Measurements from ENCODE around the gene ADGRG2. TPM values are rescaled to one million over a fixed set of nuclear protein-coding genes. Genes with fewer than 3 reads are reported as not detected.

The ADGRG2 gene
- total RNA-seq, 1 donor from 2014 or later, result 1.8 TPM

DNA sequence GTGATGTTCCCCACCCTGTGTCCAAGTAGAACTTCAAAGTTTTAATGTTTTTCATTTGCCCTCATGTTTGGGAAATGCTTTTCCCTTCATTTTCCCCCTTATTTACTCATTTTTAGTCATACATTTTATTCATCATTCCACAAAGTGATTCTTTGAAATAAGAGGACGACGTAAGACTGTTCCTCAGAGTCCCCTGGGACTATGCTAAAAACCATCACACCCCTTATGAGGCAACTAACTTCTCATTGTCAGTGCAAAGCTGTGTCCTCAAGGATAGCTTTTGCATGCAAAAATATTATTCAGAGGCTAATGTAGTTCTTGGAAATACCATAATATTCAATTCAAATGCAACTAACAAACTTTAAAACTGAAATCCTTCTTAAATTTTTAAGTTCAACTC lies 14.8 kb upstream of the ADGRG2 start:
- TF ChIP-seq, protein P1, sequence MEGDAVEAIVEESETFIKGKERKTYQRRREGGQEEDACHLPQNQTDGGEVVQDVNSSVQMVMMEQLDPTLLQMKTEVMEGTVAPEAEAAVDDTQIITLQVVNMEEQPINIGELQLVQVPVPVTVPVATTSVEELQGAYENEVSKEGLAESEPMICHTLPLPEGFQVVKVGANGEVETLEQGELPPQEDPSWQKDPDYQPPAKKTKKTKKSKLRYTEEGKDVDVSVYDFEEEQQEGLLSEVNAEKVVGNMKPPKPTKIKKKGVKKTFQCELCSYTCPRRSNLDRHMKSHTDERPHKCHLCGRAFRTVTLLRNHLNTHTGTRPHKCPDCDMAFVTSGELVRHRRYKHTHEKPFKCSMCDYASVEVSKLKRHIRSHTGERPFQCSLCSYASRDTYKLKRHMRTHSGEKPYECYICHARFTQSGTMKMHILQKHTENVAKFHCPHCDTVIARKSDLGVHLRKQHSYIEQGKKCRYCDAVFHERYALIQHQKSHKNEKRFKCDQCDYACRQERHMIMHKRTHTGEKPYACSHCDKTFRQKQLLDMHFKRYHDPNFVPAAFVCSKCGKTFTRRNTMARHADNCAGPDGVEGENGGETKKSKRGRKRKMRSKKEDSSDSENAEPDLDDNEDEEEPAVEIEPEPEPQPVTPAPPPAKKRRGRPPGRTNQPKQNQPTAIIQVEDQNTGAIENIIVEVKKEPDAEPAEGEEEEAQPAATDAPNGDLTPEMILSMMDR (IDR thresholded peaks at IDR 0.05), result no peak
- no peaks in the 10 kb centered on the region for H3K9me3 ChIP-seq
- no peak overlapping the region for H3K4me3 ChIP-seq
- DNase-seq (no peak), ATAC-seq (no peak)
- H3K27me3 ChIP-seq, result no peaks in the 10 kb centered on the region
- H3K27ac ChIP-seq, result no peak overlapping the region
- no peaks in the 10 kb centered on the region for H3K4me1 ChIP-seq
- no peaks in the 10 kb centered on the region for H3K36me3 ChIP-seq
- intact Hi-C loops (cut with DNase I), result no loop called here

DNA sequence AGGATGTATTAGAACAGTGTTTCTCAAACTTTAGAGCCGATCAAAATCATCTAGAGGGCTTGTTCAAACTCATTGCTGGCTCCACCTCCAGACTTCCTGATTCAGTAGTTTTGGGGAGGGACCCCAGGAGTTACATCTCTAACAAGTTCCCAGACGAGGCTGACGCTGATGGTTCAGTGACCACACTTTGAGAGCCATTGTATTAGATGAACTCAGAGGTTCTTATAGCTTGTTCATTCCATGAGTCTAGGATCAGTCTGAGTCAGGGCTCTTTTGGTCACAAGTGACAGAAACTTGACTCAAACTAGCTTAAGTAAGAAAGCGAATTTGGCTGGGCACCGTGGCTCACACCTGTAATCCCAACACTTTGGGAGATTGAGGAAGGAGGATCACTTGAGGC lies 11.5 kb upstream of the ADGRG2 start:
- intact Hi-C loops (cut with DNase I), result no loop called here

DNA sequence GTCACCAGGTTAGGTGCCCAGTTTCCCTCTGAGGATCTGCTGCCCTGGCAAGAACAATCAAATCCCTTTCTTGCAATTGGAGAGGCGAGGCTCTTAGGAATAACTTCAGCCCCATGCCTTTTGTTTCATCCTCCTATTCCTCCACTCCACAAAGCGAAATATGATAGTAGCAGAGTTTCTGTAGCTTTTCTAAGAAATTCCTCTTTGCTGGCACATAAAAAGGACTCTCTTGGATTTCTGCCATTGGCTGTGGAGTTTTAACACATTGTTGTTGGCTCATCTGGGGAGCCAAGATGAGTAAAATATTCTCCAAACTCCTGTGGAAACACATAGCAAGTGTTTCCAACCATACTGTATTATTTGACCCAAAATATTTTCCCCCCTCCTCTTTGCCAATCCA lies 11.0 kb upstream of the ADGRG2 start:
- Histone ChIP-seq H3K4me3 (no peak overlapping the region), H3K27ac (no peak overlapping the region), H3K27me3 (no peaks in the 10 kb centered on the region), H3K9me3 (no peaks in the 10 kb centered on the region), H3K36me3 (no peaks in the 10 kb centered on the region), H3K4me1 (no peaks in the 10 kb centered on the region)
- TF ChIP-seq, protein P1 (IDR thresholded peaks at IDR 0.05), result no peak
- DNase-seq (no peak), ATAC-seq (no peak)
- intact Hi-C loops (cut with DNase I), result no loop called here

More for the DNA sequence above, 11.5 kb upstream of the ADGRG2 start:
- Histone ChIP-seq H3K4me3 (no peak overlapping the region), H3K27me3 (no peaks in the 10 kb centered on the region), H3K9me3 (no peaks in the 10 kb centered on the region), H3K27ac (no peak overlapping the region), H3K36me3 (no peaks in the 10 kb centered on the region), H3K4me1 (no peaks in the 10 kb centered on the region)
- ATAC-seq (no peak), DNase-seq (no peak)
- TF ChIP-seq, protein P1 (IDR thresholded peaks at IDR 0.05), result no peak

DNA sequence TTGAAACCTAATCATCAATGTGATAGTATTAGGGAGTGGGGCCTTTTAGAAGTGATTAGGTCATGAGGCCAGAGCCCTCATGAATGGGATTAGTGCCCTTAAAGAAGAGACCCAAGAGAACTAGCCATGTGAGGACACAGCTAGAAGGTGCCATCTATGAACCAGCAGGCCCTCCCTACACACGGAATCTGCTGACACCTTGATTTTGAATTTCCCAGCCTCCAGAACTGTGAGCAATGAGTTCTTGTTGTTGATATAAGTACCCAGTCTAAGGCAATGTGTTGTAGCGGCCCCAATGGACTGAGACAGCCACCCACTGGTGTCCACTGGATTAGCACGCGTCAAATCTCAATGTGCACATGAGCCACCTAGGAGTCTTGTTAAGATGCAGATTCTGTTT lies 8.4 kb upstream of the ADGRG2 start:
- ATAC-seq (no peak), DNase-seq (no peak)
- Histone ChIP-seq H3K27me3 (no peaks in the 10 kb centered on the region), H3K4me3 (no peak overlapping the region), H3K27ac (no peak overlapping the region), H3K4me1 (no peaks in the 10 kb centered on the region), H3K36me3 (no peaks in the 10 kb centered on the region), H3K9me3 (no peaks in the 10 kb centered on the region)
- TF ChIP-seq, protein P1 (IDR thresholded peaks at IDR 0.05), result no peak
- intact Hi-C loops (cut with DNase I), result no loop called here

DNA sequence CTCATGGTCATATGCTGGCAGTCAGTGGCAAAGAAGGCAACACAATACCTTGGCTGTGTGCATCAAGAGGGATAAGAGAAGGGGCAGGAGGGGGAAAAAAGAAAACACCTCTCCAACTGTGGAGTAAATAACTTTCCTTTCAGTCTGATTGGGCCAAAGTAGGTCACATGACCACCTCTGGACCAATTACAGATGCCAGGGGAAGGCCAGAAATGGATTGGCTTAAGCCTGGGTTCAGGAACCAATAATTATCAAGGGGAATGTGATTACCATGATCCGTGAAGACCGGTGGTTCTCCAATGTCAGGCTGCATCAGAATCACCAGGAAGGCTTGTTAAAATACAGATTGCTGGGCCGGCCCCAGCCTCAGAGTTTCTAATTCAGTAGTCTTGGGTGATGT lies 7.4 kb upstream of the ADGRG2 start:
- H3K27me3 ChIP-seq, result no peaks in the 10 kb centered on the region
- H3K36me3 ChIP-seq, result no peaks in the 10 kb centered on the region
- intact Hi-C loops (cut with DNase I), result no loop called here
- ATAC-seq, result no peak
- no peak overlapping the region for H3K4me3 ChIP-seq
- DNase-seq, result no peak
- no peaks in the 10 kb centered on the region for H3K9me3 ChIP-seq
- H3K27ac ChIP-seq, result no peak overlapping the region
- no peaks in the 10 kb centered on the region for H3K4me1 ChIP-seq
- TF ChIP-seq, protein P1 (IDR thresholded peaks at IDR 0.05), result no peak

DNA sequence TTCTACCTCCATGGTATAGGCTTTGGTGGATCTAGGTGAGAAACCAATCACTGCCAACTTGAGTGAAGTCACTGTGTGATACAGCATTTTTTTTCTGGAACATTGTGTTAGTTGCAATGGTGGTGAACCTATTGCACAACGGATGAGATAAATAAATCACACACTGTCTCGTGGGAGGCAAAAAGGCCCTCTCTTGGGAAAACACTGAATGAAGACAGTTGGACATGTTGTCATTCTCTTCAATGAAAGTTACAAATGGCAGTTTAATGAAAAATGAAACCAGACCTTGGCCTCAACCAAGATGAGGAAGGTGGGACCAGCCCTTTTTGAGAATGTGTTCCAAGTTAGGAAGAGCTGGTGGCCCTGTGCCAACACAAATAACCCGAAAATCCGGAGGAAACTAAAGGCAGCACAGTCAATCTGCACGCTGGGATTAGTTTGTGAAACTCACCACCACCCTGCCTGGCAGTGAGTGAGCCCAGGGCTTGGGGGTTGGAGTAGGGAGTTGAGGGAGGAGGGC lies 5.4 kb upstream of the ADGRG2 start:
- no peak for ATAC-seq

More for the DNA sequence above, 5.4 kb upstream of the ADGRG2 start:
- no peak for DNase-seq
- Histone ChIP-seq H3K4me1 (no peaks in the 10 kb centered on the region), H3K36me3 (no peaks in the 10 kb centered on the region), H3K27ac (no peak overlapping the region), H3K27me3 (no peaks in the 10 kb centered on the region), H3K9me3 (no peaks in the 10 kb centered on the region), H3K4me3 (no peak overlapping the region)
- TF ChIP-seq, protein P1 (IDR thresholded peaks at IDR 0.05), result no peak
- intact Hi-C loops (cut with DNase I), result no loop called here

Data from upper lobe of right lung (tissue), 1 donor.